ENCODE data around the gene KMO. TPM values are rescaled to one million over a fixed set of nuclear protein-coding genes. Genes with fewer than 3 reads are reported as not detected.

Gene KMO
- total RNA-seq, 1 experiment from 2014 or later = not detected

DNA sequence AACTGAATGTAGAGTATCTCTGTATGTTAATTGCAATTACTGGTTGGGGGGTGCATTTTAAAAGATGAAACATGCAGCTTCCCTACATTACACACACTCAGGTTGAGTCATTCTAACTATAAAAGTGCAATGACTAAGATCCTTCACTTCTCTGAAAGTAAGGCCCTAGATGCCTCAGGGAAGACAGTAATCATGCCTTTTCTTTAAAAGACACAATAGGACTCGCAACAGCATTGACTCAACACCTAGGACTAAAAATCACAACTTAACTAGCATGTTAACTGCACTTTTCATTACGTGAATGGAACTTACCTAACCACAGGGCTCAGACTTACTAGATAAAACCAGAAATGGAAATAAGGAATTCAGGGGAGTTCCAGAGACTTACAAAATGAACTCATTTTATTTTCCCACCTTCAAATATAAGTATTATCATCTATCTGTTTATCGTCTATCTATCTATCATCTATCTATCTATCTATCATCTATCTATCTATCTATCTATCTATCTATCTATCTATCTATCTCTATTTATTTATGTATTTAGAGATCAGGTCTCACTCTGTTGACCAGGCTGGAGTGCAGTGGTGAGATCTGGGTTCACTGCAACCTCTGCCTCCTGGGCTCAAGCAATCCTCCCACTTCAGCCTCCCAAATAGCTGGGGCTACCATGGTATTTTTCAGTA is 60.2 kb downstream of the KMO start (continued):
- no peak for TF ChIP-seq ZNF317 (CRISPR knock-in tag; IDR thresholded peaks at IDR 0.05; ENCODE audit: borderline replicate concordance, low read depth)
- TF ChIP-seq FOXP1 (CRISPR knock-in tag; IDR thresholded peaks at IDR 0.05; ENCODE audit: borderline replicate concordance) = no peak
- TF ChIP-seq SOX15 (CRISPR knock-in tag; IDR thresholded peaks at IDR 0.05) = no peak
- TF ChIP-seq NR3C1 (CRISPR knock-in tag; conservative IDR thresholded peaks at IDR 0.05; ENCODE audit: low read depth) = no peak
- no peak for TF ChIP-seq TP53 (CRISPR knock-in tag; IDR thresholded peaks at IDR 0.05)
- TF ChIP-seq SMAD4 (CRISPR knock-in tag; IDR thresholded peaks at IDR 0.05) = no peak
- TF ChIP-seq, protein P1, sequence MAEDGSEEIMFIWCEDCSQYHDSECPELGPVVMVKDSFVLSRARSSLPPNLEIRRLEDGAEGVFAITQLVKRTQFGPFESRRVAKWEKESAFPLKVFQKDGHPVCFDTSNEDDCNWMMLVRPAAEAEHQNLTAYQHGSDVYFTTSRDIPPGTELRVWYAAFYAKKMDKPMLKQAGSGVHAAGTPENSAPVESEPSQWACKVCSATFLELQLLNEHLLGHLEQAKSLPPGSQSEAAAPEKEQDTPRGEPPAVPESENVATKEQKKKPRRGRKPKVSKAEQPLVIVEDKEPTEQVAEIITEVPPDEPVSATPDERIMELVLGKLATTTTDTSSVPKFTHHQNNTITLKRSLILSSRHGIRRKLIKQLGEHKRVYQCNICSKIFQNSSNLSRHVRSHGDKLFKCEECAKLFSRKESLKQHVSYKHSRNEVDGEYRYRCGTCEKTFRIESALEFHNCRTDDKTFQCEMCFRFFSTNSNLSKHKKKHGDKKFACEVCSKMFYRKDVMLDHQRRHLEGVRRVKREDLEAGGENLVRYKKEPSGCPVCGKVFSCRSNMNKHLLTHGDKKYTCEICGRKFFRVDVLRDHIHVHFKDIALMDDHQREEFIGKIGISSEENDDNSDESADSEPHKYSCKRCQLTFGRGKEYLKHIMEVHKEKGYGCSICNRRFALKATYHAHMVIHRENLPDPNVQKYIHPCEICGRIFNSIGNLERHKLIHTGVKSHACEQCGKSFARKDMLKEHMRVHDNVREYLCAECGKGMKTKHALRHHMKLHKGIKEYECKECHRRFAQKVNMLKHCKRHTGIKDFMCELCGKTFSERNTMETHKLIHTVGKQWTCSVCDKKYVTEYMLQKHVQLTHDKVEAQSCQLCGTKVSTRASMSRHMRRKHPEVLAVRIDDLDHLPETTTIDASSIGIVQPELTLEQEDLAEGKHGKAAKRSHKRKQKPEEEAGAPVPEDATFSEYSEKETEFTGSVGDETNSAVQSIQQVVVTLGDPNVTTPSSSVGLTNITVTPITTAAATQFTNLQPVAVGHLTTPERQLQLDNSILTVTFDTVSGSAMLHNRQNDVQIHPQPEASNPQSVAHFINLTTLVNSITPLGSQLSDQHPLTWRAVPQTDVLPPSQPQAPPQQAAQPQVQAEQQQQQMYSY (CRISPR knock-in tag; IDR thresholded peaks at IDR 0.05) = no peak
- TF ChIP-seq, protein P2, sequence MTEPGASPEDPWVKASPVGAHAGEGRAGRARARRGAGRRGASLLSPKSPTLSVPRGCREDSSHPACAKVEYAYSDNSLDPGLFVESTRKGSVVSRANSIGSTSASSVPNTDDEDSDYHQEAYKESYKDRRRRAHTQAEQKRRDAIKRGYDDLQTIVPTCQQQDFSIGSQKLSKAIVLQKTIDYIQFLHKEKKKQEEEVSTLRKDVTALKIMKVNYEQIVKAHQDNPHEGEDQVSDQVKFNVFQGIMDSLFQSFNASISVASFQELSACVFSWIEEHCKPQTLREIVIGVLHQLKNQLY (CRISPR knock-in tag; IDR thresholded peaks at IDR 0.05) = no peak
- TF ChIP-seq, protein P3, sequence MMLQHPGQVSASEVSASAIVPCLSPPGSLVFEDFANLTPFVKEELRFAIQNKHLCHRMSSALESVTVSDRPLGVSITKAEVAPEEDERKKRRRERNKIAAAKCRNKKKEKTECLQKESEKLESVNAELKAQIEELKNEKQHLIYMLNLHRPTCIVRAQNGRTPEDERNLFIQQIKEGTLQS (CRISPR knock-in tag; conservative IDR thresholded peaks at IDR 0.05) = no peak
- TF ChIP-seq ZNF671 (CRISPR knock-in tag; IDR thresholded peaks at IDR 0.05) = no peak
- TF ChIP-seq TEAD4 (CRISPR knock-in tag; IDR thresholded peaks at IDR 0.05) = no peak
- no peak for TF ChIP-seq ZNF423 (CRISPR knock-in tag; IDR thresholded peaks at IDR 0.05)
- TF ChIP-seq, protein P4, sequence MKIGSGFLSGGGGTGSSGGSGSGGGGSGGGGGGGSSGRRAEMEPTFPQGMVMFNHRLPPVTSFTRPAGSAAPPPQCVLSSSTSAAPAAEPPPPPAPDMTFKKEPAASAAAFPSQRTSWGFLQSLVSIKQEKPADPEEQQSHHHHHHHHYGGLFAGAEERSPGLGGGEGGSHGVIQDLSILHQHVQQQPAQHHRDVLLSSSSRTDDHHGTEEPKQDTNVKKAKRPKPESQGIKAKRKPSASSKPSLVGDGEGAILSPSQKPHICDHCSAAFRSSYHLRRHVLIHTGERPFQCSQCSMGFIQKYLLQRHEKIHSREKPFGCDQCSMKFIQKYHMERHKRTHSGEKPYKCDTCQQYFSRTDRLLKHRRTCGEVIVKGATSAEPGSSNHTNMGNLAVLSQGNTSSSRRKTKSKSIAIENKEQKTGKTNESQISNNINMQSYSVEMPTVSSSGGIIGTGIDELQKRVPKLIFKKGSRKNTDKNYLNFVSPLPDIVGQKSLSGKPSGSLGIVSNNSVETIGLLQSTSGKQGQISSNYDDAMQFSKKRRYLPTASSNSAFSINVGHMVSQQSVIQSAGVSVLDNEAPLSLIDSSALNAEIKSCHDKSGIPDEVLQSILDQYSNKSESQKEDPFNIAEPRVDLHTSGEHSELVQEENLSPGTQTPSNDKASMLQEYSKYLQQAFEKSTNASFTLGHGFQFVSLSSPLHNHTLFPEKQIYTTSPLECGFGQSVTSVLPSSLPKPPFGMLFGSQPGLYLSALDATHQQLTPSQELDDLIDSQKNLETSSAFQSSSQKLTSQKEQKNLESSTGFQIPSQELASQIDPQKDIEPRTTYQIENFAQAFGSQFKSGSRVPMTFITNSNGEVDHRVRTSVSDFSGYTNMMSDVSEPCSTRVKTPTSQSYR (CRISPR knock-in tag; IDR thresholded peaks at IDR 0.05) = no peak

DNA sequence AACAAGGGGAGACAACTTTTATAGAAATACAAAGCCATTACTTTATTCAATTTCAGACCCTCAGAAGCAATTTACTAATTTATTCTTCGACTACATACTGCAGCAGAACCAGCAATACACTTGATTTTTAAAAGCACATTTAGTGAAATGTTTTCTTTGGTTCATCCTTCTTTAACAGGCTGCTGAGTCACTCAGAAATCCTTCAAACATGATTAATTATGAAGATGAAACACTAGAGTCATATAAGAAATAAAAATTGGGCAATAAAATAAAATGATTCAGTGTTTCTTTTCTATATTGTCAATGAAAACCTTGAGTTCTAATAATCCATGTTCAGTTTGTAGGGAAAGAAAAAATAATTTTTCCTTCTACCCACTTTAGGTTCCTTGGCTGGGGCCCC is 61.0 kb downstream of the KMO start:
- Mint-ChIP-seq H3K9me3 (no peaks in the 10 kb centered on the region), H3K4me3 (no peak overlapping the region), H3K36me3 (peaks cover 3% of the 10 kb centered on the region; the same call in 1 of the 2 replicates), H3K27ac (no peak overlapping the region), H3K4me1 (no peaks in the 10 kb centered on the region), H3K27me3 (ENCODE audit: low read depth) (no peaks in the 10 kb centered on the region)
- ChIA-PET CTCF (no interaction called here), POLR2A (no interaction called here)
- ATAC-seq (no peak), DNase-seq (ENCODE audit: low spot score) (no peak)
- TF ChIP-seq NFE2L1 (CRISPR knock-in tag; IDR thresholded peaks at IDR 0.05) (no peak), RORB (CRISPR knock-in tag; IDR thresholded peaks at IDR 0.05) (no peak), IRF2 (CRISPR knock-in tag; IDR thresholded peaks at IDR 0.05; ENCODE audit: borderline replicate concordance, low read depth) (no peak), RELA (CRISPR knock-in tag; IDR thresholded peaks at IDR 0.05; ENCODE audit: borderline replicate concordance) (no peak), ZNF263 (CRISPR knock-in tag; IDR thresholded peaks at IDR 0.05; ENCODE audit: low read depth) (no peak)
- TF ChIP-seq, protein P5, sequence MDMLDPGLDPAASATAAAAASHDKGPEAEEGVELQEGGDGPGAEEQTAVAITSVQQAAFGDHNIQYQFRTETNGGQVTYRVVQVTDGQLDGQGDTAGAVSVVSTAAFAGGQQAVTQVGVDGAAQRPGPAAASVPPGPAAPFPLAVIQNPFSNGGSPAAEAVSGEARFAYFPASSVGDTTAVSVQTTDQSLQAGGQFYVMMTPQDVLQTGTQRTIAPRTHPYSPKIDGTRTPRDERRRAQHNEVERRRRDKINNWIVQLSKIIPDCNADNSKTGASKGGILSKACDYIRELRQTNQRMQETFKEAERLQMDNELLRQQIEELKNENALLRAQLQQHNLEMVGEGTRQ (CRISPR knock-in tag; IDR thresholded peaks at IDR 0.05) = no peak
- TF ChIP-seq, protein P6, sequence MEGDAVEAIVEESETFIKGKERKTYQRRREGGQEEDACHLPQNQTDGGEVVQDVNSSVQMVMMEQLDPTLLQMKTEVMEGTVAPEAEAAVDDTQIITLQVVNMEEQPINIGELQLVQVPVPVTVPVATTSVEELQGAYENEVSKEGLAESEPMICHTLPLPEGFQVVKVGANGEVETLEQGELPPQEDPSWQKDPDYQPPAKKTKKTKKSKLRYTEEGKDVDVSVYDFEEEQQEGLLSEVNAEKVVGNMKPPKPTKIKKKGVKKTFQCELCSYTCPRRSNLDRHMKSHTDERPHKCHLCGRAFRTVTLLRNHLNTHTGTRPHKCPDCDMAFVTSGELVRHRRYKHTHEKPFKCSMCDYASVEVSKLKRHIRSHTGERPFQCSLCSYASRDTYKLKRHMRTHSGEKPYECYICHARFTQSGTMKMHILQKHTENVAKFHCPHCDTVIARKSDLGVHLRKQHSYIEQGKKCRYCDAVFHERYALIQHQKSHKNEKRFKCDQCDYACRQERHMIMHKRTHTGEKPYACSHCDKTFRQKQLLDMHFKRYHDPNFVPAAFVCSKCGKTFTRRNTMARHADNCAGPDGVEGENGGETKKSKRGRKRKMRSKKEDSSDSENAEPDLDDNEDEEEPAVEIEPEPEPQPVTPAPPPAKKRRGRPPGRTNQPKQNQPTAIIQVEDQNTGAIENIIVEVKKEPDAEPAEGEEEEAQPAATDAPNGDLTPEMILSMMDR (IDR thresholded peaks at IDR 0.05) = no peak

Measured in WTC11 (cell line).